ACC112 (cell line): Measurements from ENCODE around the gene NPPA.

Experiments used
- H2AFZ ChIP-seq: fragments of 200-600 bp; sonication (generic); one replicate; pipeline ENCODE4 v1.6.0; 2017; ENCODE audit warnings: antibody characterized with exemption, low read length; ENCODE audit not compliant: unreplicated experiment
- H3K27ac ChIP-seq: fragments of 200-600 bp; sonication (generic); 2 replicates; pipeline ENCODE4 v1.5.1; 2014; ENCODE audit warnings: low read depth, mild to moderate bottlenecking, antibody characterized with exemption, low read length, moderate library complexity
- H3K27me3 ChIP-seq: fragments of 200-600 bp; sonication (generic); 2 replicates; pipeline ENCODE4 v1.6.1; 2014; ENCODE audit warnings: mild to moderate bottlenecking, antibody characterized with exemption, low read length, moderate library complexity, mixed read lengths; ENCODE audit not compliant: insufficient read depth
- H3K36me3 ChIP-seq: fragments of 200-600 bp; sonication (generic); 2 replicates; pipeline ENCODE4 v1.6.1; 2016; ENCODE audit warnings: mild to moderate bottlenecking, antibody characterized with exemption, low read length, moderate library complexity, mixed read lengths; ENCODE audit not compliant: insufficient read depth
- H3K4me1 ChIP-seq: fragments of 200-600 bp; sonication (generic); one replicate; pipeline ENCODE4 v1.6.1; 2016; ENCODE audit warnings: low read length, mixed read lengths; ENCODE audit not compliant: insufficient read depth, unreplicated experiment, control insufficient read depth
- H3K4me3 ChIP-seq: fragments of 200-600 bp; sonication (generic); 2 replicates; pipeline ENCODE4 v1.5.1; 2014; ENCODE audit warnings: mild to moderate bottlenecking, low read depth, low read length
- H3K79me2 ChIP-seq: fragments of 200-600 bp; sonication (generic); one replicate; pipeline ENCODE4 v1.6.0; 2016; ENCODE audit warnings: low read length; ENCODE audit not compliant: control insufficient read depth, unreplicated experiment, insufficient read depth

NPPA gene

DNA sequence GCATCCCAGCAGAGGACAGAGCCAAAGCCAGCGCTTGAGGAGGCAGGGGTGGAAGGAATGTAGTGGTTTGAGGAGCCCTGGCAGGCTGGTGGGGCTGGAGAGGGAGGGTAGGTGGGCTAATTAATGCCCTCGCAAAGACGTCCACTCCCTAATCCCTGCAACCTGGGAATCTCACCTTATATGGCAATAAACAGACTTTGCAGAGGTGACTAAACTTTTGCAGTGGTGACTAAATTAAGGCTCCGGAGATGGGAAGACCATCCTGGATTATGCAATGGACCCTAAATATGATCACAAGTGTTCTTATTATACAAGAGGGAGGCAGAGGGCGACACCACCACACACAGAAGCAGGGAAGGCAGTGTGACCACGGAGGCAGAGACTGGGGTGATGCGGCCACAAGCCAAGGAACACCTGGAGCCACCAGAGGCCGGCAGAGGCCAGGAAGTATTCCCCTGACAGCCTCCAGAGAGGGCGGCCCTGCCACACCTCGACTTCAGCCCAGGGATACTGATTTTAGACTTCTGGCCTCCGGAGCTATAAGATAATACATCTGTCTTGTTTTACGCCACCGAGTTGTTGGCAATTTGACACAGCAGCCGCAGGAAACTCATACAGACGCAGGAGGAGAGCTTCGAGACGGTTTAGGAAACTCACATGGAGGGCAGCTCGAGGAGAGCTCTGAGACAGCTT lies 34.3 kb upstream of the NPPA start:
- Histone ChIP-seq H3K27me3 (peaks cover 46% of the 10 kb centered on the region), H3K4me3 (no peak overlapping the region), H3K36me3 (no peaks in the 10 kb centered on the region), H2AFZ (no peak overlapping the region), H3K27ac (no peak overlapping the region), H3K79me2 (no peaks in the 10 kb centered on the region), H3K4me1 (no peaks in the 10 kb centered on the region)

DNA sequence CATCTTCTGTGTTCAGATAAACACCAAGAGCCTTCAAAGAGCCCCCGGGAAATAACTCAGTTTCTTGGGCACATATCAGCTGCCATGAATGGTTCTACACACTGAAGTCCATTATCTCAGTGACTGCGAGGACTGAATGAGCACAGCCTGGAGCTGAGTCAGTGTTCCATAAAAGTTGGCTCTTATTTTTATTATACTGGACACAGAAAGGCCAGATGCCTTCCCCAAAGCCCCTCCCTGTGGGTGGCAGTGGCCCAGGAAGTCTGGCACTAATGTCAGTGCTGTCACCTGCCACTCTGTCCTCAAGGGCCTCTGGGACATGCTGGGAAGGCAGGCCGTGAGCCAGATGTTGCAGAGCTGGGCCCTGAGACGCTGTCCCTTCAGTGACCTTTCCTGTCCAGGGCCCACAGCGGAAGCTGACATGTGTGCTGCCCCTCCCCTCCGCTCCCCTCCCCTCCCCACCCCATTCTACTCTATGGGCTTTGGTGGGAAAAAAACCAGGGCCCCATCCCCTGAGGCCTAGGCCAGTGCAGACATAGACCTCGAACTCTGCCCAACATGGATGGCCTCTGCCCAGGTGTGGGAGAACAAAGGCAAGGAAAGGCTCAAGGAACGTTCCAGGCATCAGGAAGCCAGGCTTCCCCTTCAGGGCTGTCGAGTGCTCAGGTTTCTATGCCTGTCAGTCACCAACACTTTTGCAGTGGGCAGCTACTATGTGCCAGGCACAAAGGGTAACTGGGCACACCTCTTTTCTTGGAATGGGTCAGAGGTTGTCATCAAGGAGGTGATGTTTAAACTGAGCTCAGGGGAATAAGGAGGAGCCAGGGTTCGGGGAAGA lies 33.5 kb upstream of the NPPA start:
- Histone ChIP-seq H2AFZ (no peak overlapping the region), H3K79me2 (no peaks in the 10 kb centered on the region), H3K27ac (no peak overlapping the region), H3K27me3 (peaks cover 47% of the 10 kb centered on the region), H3K36me3 (no peaks in the 10 kb centered on the region), H3K4me3 (no peak overlapping the region), H3K4me1 (no peaks in the 10 kb centered on the region)

- Histone ChIP-seq H3K36me3 (no peaks in the 10 kb centered on the region), H3K27me3 (peaks cover 52% of the 10 kb centered on the region), H3K79me2 (no peaks in the 10 kb centered on the region), H3K4me1 (no peaks in the 10 kb centered on the region), H3K4me3 (no peak overlapping the region), H3K27ac (no peak overlapping the region), H2AFZ (no peak overlapping the region)
Measured at GRCh38 chr1:11880181-11880575, 32.6 kb upstream of the NPPA start.

DNA sequence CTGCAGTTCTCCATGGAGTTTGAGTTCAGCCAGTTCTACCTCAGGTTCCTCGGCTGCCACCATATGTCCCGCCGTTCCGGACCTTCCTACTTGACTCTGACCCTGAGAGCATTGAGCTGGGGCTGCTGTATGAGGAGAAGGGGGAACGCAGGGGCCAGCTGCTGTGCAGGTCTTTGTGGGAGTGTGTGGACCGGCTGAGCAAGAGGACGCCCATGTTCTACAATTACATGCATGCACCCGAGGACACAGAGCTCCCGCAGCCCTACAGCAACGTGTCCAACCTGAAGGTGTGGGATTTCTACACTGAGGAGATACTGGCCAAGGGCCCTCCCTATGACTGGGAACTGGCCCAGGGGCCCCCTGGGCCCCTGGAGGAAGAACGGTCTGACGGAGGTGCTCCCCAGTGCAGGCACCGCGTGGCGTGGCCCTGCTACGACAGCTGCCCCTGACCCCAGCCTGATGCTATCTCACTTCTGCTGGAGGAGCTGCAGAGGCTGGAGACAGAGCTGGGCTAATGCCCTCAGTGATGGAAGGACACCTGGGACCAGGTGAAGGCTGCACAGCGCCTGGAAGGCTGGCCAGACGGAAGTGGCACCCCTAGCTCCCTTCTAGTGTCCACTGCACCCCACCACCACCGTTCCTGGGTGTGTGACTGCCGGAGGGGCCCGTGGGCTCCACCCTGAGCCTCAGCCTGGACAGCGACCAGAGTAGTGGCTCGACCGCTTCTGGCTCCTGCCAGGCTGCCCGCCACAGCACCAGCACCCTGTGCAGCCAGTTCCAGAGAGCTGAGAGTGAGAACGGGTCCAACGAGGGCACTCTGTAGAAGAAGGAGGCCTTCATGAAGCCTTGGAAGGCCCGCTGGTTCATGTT lies 32.0 kb upstream of the NPPA start:
- H2AFZ ChIP-seq, result no peak overlapping the region
- no peaks in the 10 kb centered on the region for H3K4me1 ChIP-seq
- no peaks in the 10 kb centered on the region for H3K36me3 ChIP-seq
- peaks cover 52% of the 10 kb centered on the region for H3K27me3 ChIP-seq
- H3K4me3 ChIP-seq, result no peak overlapping the region
- H3K27ac ChIP-seq, result no peak overlapping the region
- no peaks in the 10 kb centered on the region for H3K79me2 ChIP-seq

DNA sequence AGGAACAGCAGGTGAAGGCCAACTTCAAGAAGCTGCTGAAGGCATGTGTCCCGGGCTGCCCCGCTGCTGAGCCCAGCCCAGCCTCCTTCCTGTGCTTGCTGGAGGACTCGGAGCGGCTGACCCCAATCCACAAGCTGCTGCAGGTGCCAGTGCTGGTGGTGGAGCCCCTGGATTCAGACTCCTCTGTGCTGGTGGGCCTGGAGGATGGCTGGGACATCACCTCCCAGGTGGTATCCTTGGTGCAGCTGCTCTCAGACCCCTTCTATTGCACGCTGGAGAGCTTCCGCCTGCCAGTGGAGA lies 31.3 kb upstream of the NPPA start:
- no peaks in the 10 kb centered on the region for H3K4me1 ChIP-seq
- H3K27ac ChIP-seq, result no peak overlapping the region

DNA sequence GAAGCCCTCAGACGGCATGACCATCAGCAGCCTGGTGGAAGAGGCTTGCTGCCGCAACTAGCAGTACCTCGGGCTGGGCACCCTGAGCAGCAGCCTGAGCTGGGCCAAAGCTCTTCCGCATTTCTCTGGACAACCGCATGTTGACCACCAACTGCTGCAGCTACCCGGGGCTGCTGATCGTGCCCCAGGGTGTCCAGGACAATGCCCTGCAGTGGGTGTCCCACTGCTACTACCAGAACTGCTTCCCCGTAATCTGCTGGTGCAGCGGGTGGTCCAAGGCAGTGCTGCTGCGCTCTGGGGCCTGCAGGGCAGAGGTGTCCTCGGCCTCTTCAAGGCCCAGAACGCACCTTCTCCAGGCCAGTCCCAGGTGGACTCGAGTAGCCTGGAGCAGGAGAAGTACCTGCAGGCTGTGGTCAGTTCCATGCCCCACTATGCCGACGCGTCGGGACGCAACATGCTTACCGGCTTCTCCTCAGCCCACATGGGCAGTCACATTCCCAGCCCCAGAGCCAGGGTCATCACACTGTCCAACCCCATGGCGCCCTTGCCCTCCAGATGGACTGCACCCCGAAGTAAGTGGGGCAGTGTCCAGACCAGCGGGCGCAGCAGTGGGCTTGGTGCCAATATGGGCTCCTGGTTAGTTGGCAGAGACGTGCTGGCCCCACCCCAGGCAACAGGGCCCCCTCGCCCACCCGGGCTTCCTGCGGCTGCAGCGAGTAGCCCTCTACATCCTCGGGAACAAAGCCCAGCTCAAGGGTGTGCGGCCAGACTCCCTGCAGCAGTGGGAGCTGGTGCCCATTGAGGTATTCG lies 30.7 kb upstream of the NPPA start:
- Histone ChIP-seq H2AFZ (no peak overlapping the region), H3K79me2 (no peaks in the 10 kb centered on the region), H3K36me3 (no peaks in the 10 kb centered on the region), H3K27me3 (peaks cover 58% of the 10 kb centered on the region), H3K27ac (no peak overlapping the region), H3K4me1 (no peaks in the 10 kb centered on the region), H3K4me3 (no peak overlapping the region)

More for the DNA sequence above, 31.3 kb upstream of the NPPA start:
- H3K27me3 ChIP-seq, result peaks cover 59% of the 10 kb centered on the region
- H3K79me2 ChIP-seq, result no peaks in the 10 kb centered on the region
- no peak overlapping the region for H2AFZ ChIP-seq
- no peaks in the 10 kb centered on the region for H3K36me3 ChIP-seq
- no peak overlapping the region for H3K4me3 ChIP-seq

DNA sequence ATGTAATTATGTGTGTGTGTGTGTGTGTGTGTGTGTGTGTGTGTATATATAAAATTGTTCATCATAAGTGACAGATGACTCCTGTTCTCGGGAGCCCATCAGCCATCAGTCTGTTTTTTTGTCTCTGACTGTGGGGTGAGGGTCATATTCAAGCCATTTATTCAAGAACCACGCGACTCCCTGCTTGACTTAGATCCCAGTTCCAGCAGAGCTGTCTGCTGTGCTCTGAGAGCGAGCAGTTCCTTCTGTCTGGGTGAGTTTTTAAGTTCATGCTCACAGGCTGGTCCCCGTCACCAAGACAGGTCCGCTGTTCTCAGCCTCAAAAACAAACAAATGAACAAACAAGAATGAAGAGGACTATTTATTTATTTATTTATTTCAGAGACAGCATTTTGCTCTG lies 29.5 kb upstream of the NPPA start:
- H3K4me3 ChIP-seq, result no peak overlapping the region
- H3K79me2 ChIP-seq, result no peaks in the 10 kb centered on the region
- no peak overlapping the region for H2AFZ ChIP-seq
- no peak overlapping the region for H3K27ac ChIP-seq
- no peaks in the 10 kb centered on the region for H3K4me1 ChIP-seq
- no peaks in the 10 kb centered on the region for H3K36me3 ChIP-seq
- H3K27me3 ChIP-seq, result peaks cover 56% of the 10 kb centered on the region

DNA sequence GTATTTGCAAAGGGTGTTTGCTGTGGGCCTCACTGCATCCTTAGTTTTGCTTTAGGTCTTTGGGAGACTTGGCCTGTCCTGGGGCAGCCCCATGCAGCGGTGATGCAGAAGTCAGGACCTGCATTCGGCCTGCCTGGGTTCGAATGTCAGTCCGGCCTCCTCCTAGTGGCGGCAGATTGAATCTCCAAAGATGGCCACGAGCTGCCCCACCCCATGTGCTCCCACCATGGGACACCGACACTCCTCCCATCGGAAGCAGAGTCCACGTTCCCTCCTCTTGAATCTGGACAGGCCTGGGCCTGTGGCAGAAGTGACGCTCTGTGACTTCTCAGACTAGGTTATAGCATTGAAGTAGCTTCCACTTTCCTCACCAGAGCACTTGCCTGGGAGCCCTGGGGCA lies 27.5 kb upstream of the NPPA start:
- no peaks in the 10 kb centered on the region for H3K36me3 ChIP-seq
- H2AFZ ChIP-seq, result no peak overlapping the region
- H3K27ac ChIP-seq, result no peak overlapping the region
- H3K4me1 ChIP-seq, result no peaks in the 10 kb centered on the region
- H3K79me2 ChIP-seq, result no peaks in the 10 kb centered on the region
- H3K27me3 ChIP-seq, result peaks cover 64% of the 10 kb centered on the region
- H3K4me3 ChIP-seq, result no peak overlapping the region

DNA sequence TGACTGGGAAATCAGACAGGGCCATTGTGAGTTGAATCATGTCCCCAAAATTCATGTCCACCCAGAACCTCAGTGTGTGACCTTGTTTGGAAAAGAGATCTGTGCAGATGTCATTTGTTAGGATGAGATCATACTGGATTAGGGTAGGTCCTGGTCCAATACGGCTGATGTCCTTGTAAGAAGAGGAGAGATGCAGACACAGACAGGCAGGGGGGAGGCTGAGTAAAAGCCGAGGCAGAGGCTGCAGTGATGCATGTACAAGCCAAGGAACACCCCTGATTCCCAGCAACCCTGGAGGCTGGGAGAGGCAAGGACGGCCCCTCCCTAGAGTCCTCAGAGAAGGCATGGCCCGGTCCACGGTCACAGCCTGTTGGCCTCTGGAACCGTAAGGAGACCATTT lies 27.0 kb upstream of the NPPA start:
- Histone ChIP-seq H3K79me2 (no peaks in the 10 kb centered on the region), H3K4me3 (no peak overlapping the region), H3K4me1 (no peaks in the 10 kb centered on the region), H2AFZ (no peak overlapping the region), H3K27ac (no peak overlapping the region), H3K36me3 (no peaks in the 10 kb centered on the region), H3K27me3 (peaks cover 69% of the 10 kb centered on the region)

DNA sequence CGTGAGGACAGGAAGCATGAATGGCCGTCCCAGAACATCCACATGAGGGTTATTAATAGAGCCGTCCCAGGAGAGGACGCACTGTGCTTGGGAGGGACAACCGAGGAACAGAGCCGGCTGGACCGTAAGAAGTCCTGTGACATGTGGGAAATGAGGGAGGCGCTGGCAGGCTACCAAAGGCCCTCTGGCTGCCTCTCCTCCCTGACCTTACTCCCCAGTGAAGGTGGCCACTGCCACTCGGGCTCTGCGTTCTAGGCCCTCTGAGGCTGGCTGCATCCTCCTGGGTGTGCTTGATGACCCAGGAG lies 26.6 kb upstream of the NPPA start:
- H3K27ac ChIP-seq, result no peak overlapping the region

More for the DNA sequence above, 26.6 kb upstream of the NPPA start:
- Histone ChIP-seq H3K4me3 (no peak overlapping the region), H3K4me1 (no peaks in the 10 kb centered on the region), H3K27me3 (peaks cover 69% of the 10 kb centered on the region), H3K79me2 (no peaks in the 10 kb centered on the region), H2AFZ (no peak overlapping the region), H3K36me3 (no peaks in the 10 kb centered on the region)
